GOT3 (cell line): ENCODE measurements around the gene RAP1B.

Experiments used
- DNase-seq: peaks from one replicate; lab custom pipeline; 2025; ENCODE audit warnings: mixed read lengths; lab: John Stamatoyannopoulos, UW

The RAP1B gene

DNA sequence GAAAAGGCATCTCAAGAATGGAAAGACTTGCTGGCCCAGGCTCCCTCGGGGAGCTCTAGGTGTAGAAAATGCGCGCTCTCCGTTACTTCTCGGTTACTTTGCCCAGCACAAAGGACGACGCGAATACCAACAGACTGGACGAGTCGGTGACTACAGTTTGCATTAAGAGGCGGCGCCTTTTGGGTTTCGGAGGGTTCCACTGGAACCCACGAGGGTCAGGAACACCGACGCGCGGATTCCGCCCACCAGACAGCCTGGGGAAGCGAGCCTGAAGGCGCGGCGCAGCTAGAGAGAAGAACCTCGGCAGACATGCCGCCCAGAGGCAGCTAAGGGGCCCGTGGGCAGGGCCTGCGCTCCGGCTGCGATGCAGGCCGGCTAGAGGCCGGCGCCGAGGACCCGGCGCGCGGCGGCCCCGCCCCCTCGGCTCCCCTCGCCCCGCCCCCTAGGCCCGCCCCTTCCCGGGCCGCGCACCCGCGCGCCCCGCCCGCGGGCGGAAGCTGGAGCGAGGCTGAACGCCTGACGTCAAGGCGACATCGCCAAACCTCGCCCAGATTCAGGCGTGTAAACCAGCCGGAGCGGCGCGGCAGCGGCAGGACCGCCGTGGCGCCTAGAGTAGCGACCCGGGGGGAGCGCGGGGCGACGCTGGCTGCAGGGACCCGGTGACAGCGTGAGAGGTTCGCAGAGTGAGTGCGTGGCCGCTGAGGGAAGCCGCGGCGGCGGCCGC is at the start of gene RAP1B:
Gene RAP1B (plus strand): TSS at position 530 of the 724 bp plus-strand sequence. CDS start 37,826 bp downstream, outside the sequence.
- DNase-seq: peak; percentile 100

DNA sequence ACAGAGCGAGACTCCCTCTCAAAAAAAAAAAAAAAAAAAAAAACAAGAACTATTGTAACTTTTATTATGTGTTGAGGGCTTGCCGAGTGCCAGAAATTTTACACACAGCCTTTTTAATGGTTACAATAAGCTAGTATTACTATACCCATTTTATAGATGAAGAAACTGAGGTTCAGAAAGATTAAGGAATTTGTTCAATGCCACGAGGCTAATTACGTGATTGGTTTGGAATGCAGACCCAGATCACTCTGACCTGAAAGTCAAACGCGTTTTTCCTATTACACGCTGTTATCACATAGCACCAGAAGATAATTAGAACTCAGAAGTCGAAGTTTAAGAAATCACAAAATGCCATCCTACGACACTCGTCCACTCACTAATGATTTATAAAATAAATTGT is 48.9 kb upstream of the RAP1B start:
- no peak for DNase-seq

DNA sequence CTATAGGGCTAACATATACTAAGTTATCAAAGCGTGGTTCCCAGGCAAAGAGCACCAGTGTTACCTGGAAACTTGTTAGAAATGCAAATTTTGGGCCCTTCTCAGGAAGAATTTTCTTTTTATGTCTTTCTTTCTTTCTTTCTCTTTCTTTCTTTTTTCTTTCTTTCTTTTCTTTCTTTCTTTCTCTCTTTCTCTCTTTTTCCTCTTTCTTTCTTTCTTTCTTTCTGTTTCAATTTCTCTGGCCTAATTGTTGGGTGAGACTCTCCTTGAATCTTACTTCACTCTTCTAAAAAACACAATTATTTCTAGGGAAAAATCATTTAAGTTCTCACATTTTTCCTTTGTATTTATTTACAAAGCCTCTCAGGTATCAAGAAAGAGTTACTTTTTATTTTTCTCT is 46.5 kb upstream of the RAP1B start:
- DNase-seq: no peak

DNA sequence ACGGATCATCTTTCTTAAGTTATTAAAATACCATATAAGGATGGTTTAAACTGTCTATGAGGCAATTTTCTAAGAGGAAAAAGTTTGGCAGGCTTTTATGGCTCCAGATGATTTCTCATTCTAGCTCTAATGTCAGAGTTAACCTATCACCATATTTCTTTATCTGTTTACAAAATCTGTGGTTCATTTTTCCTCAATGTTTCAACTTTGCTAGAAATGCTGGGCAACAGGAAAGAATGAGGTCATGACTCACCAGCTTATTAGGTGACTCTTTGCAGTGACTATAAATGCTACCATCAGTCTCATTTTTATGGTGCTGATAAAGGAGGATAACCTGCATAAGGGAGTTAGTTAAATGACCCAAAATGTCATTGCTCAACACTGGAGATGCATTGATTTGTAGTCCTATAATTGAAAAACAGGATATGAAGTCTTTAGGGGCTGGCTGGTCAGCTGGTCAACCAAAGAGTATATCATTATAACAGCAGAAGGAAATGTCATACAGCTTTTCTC is 45.3 kb upstream of the RAP1B start:
- no peak for DNase-seq

DNA sequence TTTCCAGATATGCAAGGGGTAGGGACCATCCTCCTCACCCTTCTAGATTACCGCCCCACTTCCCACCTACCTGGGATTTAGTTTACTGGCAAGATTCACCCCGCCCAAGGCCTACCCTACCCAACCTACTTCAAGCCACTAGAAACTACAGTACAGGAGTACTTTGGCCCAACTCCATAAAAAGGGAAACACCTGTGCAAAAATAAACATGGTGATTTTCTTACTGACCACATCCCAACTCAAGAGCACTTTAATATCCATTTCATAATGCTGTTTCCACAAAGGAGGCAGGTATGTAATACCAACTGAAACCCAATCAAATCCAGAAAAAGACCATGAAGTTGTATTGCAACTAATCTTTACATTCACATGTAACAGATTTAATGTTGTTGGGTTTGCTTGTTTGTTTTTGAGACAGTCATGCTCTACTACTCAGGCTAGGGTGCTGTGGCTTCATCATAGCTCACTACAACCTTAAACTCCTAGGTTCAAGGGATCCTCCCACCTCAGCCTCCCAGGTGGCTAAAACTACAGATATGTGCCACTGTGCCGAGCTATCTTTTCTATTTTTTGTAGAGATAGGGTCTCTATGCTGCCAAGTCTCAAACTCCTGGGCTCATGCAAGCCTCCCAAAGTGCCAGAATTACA is 41.7 kb upstream of the RAP1B start:
- DNase-seq: no peak

DNA sequence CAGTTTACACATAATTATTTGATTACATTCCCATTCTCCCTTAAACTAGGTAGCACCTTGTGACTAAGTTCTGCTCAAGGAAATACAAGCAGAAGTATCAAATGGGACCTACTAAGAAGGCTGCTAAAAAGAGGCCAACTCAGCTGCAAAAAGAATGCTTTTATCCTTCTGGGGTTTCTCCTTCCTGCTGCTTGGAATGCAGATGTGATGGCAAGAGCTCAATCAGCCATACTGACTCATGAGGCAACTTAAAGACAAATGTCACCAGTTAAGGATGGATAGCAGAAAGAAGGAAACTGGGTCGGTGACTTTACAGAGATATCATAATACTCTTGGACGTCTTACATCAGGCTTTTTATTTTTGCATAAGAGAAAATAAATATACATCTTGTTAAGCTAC is 38.0 kb upstream of the RAP1B start:
- no peak for DNase-seq

DNA sequence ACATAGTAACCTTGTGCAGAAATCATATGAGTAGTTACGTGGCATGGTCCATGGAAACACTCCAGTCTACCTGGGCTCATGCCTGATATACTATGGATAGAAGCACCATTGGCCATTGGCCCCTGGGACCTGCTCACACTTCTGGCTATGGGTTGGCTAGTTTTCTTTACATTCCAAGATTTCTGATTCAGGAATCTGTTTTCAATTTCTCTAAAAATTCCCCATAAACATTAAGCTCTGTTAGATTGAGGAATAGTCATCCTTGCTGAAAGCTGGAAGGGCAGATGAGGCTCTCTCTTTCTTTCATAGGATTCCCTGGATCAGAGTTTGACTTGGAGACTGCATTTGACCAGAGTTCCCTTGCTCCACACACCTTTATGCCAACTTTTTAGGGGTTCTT is 37.3 kb upstream of the RAP1B start:
- no peak for DNase-seq

DNA sequence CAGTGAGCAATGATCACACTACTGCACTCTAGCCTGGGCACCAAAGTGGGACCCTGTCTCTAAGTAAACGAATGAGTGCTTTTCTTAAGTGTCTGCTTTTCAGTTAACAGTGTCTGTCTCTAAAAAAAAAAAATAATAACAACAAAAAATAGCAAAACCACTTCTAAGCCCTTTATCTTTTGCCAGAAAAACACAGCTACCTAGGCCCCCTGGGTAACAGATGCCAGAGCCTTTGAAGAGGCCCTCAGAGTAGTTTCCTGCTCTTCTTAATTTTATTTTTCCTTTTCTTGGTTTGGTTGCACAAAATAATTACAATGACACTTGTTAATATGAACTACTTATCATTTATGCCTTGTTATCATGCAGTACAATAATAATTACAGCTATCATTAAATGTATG is 32.8 kb upstream of the RAP1B start:
- DNase-seq: no peak

DNA sequence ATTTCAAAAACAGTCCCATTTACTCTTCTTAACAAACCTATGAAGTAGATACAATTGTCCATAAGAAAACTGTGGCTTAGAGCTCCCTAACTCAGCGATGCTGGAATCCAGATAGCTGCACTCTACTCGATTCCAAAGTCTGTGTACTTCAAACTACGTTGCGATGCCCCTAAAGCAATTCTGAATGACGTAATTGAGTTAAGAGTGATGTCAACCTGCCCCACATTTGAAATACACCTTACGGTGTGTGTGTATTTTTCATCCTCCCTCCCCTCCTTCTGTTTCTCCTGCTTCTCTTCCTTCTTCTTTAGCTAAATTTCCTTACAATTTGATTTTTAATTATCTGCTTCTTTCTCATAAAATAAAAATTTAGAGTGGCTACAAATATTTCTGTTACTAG is 31.9 kb upstream of the RAP1B start:
- DNase-seq: no peak

DNA sequence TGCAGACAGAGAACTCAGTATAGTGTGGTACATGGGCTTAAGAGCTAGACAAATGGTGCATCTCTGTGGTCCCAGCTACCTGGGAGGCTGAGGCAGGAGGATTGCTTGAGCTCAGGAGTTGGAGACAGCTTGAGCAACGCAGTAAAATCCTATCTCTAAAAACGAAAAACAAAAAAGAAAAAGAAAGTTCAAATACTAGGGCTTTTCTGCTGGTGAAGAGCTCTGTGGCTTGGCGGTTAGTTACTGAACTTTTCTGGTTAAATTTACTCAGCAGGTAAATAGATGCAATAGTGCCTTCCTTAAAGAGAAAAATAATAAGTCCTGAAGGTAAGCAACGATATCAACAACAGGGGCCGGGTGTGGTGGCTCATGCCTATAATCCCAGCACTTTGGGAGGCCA is 31.4 kb upstream of the RAP1B start:
- no peak for DNase-seq

DNA sequence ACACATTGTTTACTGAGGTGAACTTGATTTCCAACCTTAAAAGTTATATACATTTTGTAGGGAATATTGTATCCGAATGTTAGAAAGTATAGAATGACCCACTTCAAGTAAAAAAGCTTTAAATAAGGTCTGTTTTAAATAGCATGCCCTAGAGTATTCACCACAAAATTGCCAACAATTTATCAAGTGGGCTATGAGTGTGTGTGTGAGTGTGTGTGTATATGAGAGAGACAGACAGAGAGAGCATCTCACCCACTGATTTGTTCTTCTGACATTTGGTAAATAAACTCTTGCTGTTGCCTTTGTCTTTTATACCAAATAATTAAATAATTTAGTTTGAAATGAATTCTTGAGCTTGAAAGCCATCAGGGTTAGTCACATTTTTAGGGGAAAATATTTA is 29.8 kb upstream of the RAP1B start:
- no peak for DNase-seq

DNA sequence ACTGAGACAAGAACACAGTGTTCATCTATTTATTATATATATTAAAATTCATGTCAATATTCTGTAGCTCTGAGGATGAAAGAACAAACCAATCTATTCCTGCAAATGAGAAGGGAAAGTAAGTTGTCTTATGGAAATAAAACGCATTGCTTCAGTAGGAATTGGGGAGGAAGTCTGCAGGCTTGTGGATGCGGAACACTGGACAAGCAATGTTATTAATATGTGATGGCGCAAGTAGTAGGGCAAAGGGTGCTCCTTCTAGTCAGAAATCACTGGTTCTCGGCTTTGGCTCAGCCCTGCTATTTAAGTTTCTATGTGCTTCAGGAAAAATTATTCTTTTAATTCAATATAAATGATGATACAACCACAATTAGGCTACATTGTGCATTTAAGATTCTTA is 28.8 kb upstream of the RAP1B start:
- no peak for DNase-seq

DNA sequence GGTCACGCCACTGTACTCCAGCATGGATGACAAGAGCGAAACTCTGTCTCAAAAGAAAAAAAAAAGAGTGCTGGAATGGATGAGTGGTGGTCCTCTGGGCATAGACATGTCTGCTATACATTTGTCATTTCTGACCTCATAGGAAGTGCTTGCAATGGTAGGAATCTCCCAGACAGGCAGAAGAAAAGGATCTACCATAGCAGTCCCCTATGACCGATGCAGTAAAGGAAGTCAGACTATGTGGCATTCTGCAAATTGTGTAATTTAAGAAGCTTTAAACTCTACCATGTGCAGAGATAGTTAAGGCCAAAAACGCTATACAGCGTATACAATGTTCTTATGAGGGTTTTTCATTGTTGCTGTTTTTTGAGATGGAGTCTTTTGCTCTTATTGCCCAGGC is 24.7 kb upstream of the RAP1B start:
- DNase-seq: no peak

DNA sequence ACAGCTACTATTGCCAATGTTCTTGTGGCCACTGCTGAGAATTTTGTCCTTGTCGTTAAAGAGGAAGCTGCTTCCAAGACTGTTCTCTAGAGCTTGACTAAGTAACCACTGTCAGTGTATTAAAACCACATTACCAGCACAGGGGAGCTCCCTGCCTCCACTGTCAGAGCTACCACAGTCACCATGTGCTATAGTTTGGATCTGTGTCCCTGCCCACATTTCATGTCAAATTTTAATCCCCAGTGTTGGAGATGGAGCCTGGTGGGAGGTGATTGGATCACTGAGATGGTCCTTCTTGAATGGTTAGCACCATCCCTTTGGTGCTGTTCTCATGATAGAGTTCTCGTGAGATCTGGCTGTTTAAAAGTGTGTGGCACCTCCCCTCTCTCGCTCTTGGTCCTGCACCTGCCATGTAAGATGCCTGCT is 23.2 kb upstream of the RAP1B start:
- no peak for DNase-seq

DNA sequence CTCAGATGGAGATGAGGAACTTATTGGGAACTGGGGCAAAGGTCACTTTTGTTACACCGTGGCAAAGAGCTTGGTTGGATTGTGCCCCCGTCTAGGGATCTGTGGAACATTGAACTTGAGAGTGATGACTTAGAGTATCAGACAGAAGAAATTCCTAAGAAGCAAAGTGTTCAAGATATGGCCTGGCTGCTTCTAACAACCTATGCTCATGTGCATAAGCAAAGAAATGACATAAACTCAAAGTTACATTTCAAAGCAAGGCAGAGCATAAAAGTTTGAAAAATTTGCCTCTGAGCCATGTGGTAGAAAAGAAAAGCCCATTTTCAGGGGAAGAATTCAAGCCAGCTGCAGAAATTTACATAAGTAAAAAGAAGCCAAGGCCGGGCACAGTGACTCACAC is 21.5 kb upstream of the RAP1B start:
- no peak for DNase-seq

DNA sequence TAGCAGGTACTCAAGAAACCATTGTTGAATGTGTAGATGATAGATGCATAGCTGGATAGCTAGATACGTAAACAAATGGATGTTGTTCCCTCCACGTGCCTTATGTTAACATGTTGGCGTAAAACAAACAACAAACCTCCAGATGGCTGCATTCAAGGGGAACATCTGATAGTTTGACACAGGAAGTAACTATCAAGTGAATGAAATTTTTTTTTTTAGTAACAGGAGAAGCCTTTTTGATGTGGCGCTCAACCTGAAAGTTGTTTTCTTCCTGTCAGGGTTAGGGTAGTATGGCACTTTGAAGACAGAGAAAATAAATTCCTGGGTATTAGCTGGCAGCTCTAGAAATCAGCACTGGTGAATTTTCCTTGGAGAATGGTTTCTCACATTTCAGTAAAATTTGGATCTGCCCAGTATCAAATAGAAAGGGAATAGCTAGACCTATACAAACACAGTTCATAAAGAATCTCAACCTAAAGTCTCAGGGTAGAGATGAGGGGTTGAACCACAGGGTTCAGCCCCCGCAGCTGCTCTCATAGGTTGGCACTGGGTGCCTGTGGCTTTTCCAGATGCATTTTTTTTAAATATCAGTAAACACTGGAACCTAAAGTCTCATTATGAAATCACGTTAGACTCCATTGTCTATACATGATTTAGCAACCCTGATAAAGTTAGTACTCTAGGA is 18.8 kb upstream of the RAP1B start:
- DNase-seq: no peak

DNA sequence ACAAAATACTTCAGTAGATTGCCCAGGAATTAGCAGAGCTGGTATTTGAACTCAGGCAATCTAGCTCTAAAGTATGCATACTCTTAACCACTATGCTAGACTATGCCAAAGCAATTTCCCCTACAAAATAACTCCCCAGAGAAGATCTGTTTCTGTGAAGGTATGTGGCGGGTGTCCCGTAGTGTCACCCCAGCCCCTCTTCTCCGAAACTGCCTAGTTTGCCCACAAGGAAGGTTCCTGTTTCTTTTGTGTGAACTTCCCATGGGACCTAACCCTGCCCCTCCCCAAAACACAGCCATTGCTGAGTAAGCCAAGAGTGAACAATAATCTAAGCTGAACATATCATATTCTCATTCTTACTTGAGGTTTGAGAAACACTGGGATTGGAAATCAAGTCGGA is 15.5 kb upstream of the RAP1B start:
- DNase-seq: no peak

DNA sequence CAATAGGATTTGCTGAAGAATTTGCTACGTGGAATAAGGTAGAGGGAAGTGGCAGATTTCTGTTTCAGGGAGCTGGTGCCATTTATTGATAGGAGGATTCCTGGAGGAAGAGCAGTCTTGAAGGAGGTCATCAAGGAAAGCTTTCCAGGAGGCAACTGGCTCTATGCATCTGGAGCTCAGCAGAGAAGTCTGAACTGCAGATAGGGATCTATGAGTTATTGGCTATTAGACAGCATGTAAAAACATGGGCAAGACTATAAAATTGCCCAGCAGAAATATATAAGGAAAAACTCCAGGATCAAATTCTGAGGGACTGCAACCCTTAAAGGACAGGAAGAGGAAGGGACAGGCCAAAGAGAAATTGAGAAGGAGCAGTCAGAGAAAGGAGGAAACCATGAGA is 8.9 kb upstream of the RAP1B start:
- no peak for DNase-seq

DNA sequence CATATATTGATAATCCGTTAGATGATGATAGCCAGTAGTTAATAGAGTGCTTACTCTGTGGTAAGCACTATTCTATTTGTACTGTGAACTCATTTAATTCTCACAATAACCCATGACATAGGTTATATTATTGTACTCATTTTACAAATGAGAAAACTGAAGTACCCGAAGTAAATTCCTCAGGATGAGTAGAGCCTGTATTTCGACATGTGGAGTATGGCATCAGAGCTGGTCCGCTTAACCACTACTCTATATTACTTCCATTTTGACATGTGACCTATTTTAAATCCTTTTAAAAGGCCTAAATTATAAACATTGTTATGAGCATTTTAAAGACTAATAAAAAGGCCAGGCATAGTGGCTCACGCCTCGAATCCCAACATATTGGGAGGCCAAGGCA is 8.0 kb upstream of the RAP1B start:
- no peak for DNase-seq

DNA sequence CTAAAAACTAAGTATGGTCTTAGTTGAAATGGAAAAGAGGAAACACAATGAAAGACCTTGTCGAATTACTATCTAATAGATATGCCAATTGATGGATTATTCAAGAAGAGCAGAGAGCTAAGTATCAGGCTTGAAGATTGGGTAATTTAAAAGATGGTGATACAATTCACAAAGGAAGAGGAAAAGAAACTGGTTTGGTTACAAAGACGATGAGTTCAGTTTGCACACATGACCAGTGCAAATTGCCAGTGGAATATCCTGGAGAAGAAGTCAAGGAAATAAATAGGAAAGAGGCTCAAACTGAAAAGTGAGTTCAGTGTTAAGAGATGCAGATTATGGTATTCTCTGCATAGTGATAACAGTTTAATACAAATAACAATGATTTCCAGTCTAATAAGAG is 2.5 kb upstream of the RAP1B start:
- DNase-seq: no peak

DNA sequence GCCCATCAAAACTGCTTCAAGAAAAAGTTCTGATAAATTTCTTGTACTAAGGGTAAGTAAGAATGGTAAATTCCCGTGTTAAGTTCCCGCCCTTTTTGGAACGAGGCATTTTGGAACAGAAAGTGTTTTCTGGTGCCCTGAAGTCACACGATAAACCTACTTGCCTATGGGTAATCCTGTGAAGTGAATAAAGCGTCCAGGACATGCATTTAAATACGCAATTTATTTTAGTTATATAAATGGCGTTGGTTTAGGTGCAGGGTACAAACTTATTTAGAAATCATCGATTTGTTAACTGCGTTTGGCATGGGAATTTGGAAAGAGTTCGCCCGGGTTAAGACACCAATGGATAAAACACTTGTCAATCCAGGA is 715 bp upstream of the RAP1B start:
- DNase-seq: no peak

DNA sequence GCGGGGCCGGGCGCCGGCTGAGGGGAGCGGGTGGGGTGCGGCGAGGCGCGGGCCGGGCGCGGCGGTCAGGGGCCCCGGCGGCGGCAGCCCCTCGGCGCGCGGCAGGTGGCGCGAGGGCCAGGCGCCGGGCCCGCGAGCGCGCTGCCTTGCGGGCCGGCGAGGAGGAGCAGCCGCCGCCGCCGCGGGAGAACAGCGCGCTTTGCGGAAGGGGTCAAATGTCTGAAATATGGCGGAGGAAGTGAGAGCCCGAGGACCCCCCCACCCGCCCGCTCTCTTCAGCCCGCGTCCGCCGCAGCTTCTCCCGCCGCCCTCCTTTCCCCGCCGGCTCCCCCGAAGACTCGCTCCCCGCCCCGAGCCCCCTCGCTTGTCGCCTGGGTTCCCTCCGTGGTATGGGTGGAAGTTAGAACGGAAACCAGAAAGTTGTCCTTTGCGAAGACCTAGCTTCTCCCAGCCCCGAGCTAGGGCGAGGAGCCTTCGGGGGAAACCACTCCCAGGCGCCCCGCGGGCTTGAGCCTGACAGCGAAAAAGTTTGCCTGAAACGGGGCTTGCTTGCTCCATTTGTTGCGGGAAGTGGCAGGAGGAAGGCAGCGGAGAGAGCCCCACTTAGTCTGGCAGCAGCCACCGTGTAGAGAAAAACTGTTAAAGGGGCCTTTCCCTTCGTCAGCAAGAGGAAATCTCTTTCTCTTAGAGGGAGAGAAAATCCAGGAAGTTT is 551 bp downstream of the RAP1B start:
- no peak for DNase-seq

DNA sequence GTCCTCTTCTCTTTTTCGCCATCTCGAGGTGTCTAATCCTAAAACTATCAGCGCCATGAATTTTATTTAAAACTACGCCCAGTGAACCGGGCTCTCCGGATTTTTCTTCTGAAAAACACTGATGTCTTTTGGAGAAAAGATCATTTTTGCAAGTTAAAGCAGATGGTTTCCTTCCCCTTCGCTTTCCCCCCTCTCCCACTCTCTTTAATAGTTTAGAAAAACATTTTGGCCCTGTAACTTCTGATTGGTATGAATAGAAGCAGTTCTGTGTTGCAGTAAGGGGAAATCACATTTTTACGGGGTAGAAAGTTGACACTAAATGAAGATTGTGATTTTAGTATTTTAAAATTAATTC is 1.1 kb downstream of the RAP1B start:
- DNase-seq: no peak
